Stomach (tissue), 4 donors: ENCODE measurements around the gene PRXL2A.

Source experiments
- EP300 ChIP-seq: sonication (generic); formaldehyde crosslinking; IDR thresholded peaks from one replicate; pipeline ENCODE4 v1.6.1; 2017; ENCODE audit warnings: antibody characterized with exemption
- POLR2A ChIP-seq, 4 donors: fragments of 450-650 bp; IDR thresholded peaks; one replicate each; pipeline ENCODE4 v1.6.1; 2016; ENCODE audit warnings: antibody characterized with exemption in 4 of 4, control low read depth in 2 of 4, mild to moderate bottlenecking in 1 of 4, moderate library complexity in 1 of 4
- POLR2AphosphoS5 ChIP-seq, 3 donors: sonication (generic); formaldehyde crosslinking; IDR thresholded peaks; one replicate each; pipeline ENCODE4 v1.6.1; 2016; ENCODE audit warnings: antibody characterized with exemption in 3 of 3
- TF ChIP-seq, protein P1 (sequence below), 7 experiments: fragments of 450-650 bp in 4 of 7; fragments of 200-600 bp in 3 of 7; sonication (generic) in 3 of 7; IDR thresholded peaks; one replicate each; pipeline ENCODE4 v1.5.1; 2016 to 2019; ENCODE audit warnings: antibody characterized with exemption in 7 of 7, control low read depth in 2 of 7, mild to moderate bottlenecking in 1 of 7

DNA sequence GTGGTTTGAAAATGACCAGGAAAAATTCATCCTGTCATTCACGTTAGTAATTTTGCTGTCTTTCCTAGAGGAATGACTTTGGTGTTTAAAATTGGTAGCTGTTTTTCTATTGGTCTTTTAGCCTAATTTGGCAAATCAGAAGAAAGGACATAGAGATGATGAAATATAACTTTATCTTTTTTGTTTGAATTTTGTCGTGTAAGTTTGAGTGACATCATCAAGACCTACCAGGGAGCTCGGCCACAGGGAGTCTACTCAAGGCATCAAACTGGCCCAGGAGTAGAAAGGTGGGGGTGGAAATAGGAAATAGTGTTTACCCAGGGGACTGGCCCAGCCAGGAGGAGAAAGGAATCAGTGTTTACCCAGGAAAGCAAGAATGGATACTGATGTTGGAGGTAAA lies 24.8 kb downstream of the PRXL2A start:
- TF ChIP-seq POLR2A (IDR thresholded peaks at IDR 0.05): no peak
- TF ChIP-seq EP300: no peak
- TF ChIP-seq POLR2AphosphoS5 (IDR thresholded peaks at IDR 0.05): no peak
- TF ChIP-seq, protein P1, sequence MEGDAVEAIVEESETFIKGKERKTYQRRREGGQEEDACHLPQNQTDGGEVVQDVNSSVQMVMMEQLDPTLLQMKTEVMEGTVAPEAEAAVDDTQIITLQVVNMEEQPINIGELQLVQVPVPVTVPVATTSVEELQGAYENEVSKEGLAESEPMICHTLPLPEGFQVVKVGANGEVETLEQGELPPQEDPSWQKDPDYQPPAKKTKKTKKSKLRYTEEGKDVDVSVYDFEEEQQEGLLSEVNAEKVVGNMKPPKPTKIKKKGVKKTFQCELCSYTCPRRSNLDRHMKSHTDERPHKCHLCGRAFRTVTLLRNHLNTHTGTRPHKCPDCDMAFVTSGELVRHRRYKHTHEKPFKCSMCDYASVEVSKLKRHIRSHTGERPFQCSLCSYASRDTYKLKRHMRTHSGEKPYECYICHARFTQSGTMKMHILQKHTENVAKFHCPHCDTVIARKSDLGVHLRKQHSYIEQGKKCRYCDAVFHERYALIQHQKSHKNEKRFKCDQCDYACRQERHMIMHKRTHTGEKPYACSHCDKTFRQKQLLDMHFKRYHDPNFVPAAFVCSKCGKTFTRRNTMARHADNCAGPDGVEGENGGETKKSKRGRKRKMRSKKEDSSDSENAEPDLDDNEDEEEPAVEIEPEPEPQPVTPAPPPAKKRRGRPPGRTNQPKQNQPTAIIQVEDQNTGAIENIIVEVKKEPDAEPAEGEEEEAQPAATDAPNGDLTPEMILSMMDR (IDR thresholded peaks at IDR 0.05): no peak
